Urinary bladder (tissue), 4 donors: ENCODE measurements around the gene RPGRIP1L. TPM values are rescaled to one million over a fixed set of nuclear protein-coding genes. Genes with fewer than 3 reads are reported as not detected.
A peak's percentile ranks its signal among the peaks of the same experiment; 100 is the strongest.

ENCODE experiments used
- DNase-seq: peaks from one replicate; pipeline ENCODE4 v3.0.0-alpha.2; 2015; ENCODE audit errors: extremely low spot score
- H3K27ac ChIP-seq: one replicate; pipeline ENCODE4 v1.5.1; 2013; ENCODE audit warnings: low read depth, mild to moderate bottlenecking, moderate library complexity
- H3K36me3 ChIP-seq: one replicate; pipeline ENCODE4 v1.6.1; 2013; ENCODE audit warnings: mild to moderate bottlenecking, moderate library complexity; ENCODE audit not compliant: insufficient read depth
- H3K4me1 ChIP-seq: one replicate; pipeline ENCODE4 v1.6.1; 2013; ENCODE audit warnings: mild to moderate bottlenecking, moderate library complexity; ENCODE audit not compliant: insufficient read depth
- H3K4me3 ChIP-seq: one replicate; pipeline ENCODE4 v1.5.1; 2013; ENCODE audit warnings: low read depth, low read length
- WGBS: extraction: QIAGEN DNeasy Blood & Tissue Kit; methylation state at CpG from one replicate; pipeline ENCODE4 v1.1.7; 2013; 5-methylcytosine and 5-hydroxymethylcytosine counted together
- polyA plus RNA-seq: library from polyadenylated mRNA; stranded (reverse); fragments of 200-250 nt; gene quantifications from one replicate; pipeline ENCODE4 v1.2.3, GENCODE V29; 2013
- total RNA-seq: library from RNA; depleted of rRNA; stranded (reverse); fragments of >200 nt; gene quantifications from one replicate; pipeline ENCODE4 v1.2.3, GENCODE V29; 2014
- donor health status: healthy with polysubstance abuse.
- donor health status: healthy.

Gene RPGRIP1L
- total and polyA plus RNA-seq, 2 donors, result 2.6 to 30.7 TPM

DNA sequence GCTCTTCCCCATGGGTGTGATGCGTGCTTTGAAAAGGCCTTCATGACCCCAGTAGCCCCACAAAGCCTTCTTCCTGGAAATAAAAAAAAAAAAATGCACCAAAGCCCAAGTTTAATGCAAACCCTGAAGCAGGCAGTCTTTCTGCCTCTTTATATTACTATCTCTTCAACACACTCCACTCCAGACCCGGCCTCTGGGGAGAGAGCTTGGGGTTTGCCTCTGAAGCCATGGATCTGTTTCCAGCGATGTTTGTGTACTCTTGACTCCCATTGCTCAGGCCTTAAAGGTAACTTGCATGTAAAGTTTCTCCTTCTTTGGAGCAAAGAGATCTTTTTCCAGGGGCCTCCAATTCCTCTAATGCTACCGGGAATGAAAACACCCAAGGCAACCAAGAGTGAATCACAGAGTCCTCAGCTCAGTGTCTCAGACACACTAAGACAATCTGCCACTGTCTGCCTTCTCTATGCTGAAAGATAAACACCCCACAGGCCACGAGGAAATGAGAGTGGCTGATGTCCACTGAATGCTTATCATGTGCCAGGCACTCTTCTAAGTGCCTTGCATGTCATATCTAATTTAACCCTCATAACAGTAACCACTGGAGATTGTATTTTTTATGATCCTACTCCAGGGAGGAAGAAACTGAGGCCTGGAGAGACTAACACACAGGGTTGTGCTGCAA is 144.2 kb downstream of the RPGRIP1L start:
- H3K27ac ChIP-seq, result no peak overlapping the region
- no peaks in the 10 kb centered on the region for H3K36me3 ChIP-seq
- 76% methylated on average over 5 of the region's 5 CpGs for WGBS
- H3K4me3 ChIP-seq, result no peak overlapping the region
- H3K4me1 ChIP-seq, result no peaks in the 10 kb centered on the region
- DNase-seq, result no peak

DNA sequence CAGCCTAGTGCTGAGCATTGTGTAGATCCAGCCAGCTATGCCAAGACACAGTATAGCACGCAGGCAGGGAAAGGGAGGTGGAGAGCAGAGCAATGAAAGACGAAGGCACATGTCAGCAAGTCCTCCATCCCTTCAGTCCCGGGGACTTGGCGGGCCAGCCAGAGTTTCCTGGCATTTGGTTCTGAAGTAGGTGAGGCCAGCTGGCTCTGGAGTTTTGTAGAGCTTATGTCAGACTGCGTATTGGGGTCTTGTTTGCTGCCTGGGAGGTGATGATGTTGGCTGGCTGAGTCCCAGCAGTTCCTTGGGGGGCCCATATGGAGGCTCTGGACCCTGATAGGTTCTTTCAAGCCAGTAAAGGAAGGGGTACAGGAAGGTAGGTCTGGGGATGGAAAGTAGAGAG is 144.9 kb downstream of the RPGRIP1L start:
- Histone ChIP-seq H3K36me3 (no peaks in the 10 kb centered on the region), H3K4me1 (no peaks in the 10 kb centered on the region), H3K4me3 (no peak overlapping the region), H3K27ac (no peak overlapping the region)
- WGBS, result 57% methylated on average over 5 of the region's 5 CpGs
- no peak for DNase-seq

DNA sequence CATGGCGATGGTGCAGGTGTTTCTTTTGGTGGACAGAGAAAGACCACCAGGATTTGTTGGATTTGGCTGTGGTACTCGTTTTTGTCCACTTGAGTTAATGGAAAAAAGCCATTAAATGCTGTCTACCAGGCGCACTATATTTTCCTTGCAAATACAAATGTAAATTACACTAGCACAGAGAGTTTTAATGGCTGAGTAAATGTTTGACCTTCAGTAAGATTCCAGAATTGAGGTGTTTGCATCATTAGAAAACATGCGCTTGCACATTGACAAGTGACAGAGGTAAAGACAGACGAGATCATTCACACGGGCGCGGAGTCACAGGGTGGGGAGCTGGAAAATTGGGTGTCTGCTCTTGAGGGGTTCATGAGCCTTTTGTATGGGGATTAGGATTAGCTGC is 147.1 kb downstream of the RPGRIP1L start:
- Histone ChIP-seq H3K4me3 (no peak overlapping the region), H3K36me3 (no peaks in the 10 kb centered on the region), H3K27ac (no peak overlapping the region), H3K4me1 (no peaks in the 10 kb centered on the region)
- DNase-seq, result no peak
- WGBS, result 92% methylated on average over 8 of the region's 8 CpGs

DNA sequence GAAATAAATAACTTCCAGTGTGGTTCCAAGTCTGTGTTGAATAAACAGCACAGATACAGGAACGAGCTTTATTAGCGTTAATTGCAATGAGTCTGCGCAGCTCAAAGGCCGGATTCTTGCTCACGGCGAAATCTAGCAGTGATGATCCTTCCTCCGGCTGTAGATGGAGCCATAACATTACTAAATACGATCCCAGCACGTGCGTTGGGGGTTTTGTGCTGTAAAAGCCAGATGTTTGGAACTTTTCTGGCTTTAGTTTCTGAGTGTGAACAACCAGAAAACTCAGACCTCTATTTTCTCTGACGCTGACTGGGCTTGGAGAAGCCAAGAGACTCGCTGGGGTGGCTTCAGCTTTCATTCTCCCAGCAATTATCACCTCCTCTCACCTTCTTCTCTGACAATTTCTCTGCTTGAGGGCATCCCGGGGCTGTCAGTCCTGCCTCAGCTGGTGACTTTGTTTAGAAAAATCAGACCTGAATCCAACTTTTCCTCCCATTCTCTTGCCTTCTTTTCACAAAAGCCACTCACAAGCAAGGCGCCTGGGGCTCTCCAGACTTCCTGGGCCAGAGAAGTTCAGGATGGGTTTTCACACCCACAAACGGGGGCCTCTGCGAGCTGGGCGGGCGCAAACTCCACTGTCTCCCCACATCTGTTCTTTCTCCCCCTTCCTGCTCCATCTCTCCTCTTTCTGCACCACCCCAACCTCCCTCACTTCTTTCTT is 153.5 kb downstream of the RPGRIP1L start:
- no peaks in the 10 kb centered on the region for H3K36me3 ChIP-seq
- no peak overlapping the region for H3K4me3 ChIP-seq
- H3K27ac ChIP-seq, result no peak overlapping the region
- WGBS, result 17% methylated on average over 18 of the region's 18 CpGs
- no peaks in the 10 kb centered on the region for H3K4me1 ChIP-seq
- peak; percentile 85 for DNase-seq

Other genes with a start within 250 kb of the RPGRIP1L start
- 45.1 TPM for gene AKTIP, start 200.7 kb downstream of the RPGRIP1L start, total RNA-seq
- gene AKTIP, start 200.7 kb downstream of the RPGRIP1L start, polyA plus RNA-seq, result 35.9 TPM
- gene FTO, start 297 bp upstream of the RPGRIP1L start, total RNA-seq, result 112 TPM
- gene FTO, start 297 bp upstream of the RPGRIP1L start, polyA plus RNA-seq, result 57.0 TPM